Hepatocyte (in vitro differentiated cells): ENCODE data around the gene RASAL2.

Experiments used
- EZH2 ChIP-seq: fragments of 200-600 bp; sonication (generic); IDR thresholded peaks from 2 replicates; pipeline ENCODE4 v1.6.1; 2016; ENCODE audit warnings: antibody characterized with exemption, mild to moderate bottlenecking, borderline replicate concordance
- EZH2phosphoT487 ChIP-seq: fragments of 200-600 bp; sonication (generic); IDR thresholded peaks from one replicate; pipeline ENCODE4 v1.6.1; 2018; ENCODE audit warnings: antibody characterized with exemption, mild to moderate bottlenecking, low read depth, moderate library complexity; ENCODE audit not compliant: unreplicated experiment, severe bottlenecking
- TF ChIP-seq, protein P1 (sequence below): fragments of 200-600 bp; sonication (generic); IDR thresholded peaks from 2 replicates; pipeline ENCODE4 v1.5.1; 2016; ENCODE audit warnings: antibody characterized with exemption, mild to moderate bottlenecking; ENCODE audit not compliant: poor library complexity

DNA sequence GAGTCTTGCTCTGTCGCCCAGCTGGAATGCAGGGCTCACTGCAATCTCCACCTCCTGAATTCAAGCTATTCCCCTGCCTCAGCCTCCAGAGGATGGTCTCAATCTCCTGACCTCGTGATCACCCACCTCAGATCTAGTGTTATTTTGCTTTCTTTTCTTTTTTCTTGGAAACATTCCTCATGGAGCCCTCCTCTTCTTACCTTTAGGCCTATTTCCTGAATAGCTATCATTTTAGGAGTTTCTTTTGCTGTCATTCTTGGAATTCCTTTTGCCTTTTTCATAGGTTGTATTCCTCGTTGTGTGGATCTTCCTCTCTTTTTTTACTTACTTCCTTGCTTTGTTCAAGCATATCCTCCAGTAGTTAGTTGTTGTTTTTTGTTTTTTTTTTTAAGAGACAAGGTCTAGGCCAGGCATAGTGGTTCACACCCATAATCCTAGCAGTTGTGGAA, 173.8 kb downstream of the RASAL2 start:
- TF ChIP-seq, protein P1, sequence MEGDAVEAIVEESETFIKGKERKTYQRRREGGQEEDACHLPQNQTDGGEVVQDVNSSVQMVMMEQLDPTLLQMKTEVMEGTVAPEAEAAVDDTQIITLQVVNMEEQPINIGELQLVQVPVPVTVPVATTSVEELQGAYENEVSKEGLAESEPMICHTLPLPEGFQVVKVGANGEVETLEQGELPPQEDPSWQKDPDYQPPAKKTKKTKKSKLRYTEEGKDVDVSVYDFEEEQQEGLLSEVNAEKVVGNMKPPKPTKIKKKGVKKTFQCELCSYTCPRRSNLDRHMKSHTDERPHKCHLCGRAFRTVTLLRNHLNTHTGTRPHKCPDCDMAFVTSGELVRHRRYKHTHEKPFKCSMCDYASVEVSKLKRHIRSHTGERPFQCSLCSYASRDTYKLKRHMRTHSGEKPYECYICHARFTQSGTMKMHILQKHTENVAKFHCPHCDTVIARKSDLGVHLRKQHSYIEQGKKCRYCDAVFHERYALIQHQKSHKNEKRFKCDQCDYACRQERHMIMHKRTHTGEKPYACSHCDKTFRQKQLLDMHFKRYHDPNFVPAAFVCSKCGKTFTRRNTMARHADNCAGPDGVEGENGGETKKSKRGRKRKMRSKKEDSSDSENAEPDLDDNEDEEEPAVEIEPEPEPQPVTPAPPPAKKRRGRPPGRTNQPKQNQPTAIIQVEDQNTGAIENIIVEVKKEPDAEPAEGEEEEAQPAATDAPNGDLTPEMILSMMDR: no peak
- TF ChIP-seq EZH2phosphoT487 (no peak), EZH2 (no peak)
